H1 (cell line): ENCODE data around the gene TMEM178B. TPM values are rescaled to one million over a fixed set of nuclear protein-coding genes. Genes with fewer than 3 reads are reported as not detected.
"Not testable (repeated sequence)": the region's sequence is repeated elsewhere in the genome, so short reads cannot be mapped to it uniquely, and the experiment has no call there.

Source experiments
- CTCF ChIA-PET: fragments of 300-600 bp; sonication (Branson Sonifier 250); formaldehyde crosslinking; loops from one replicate; lab custom pipeline; 2021; ENCODE audit not compliant: partially characterized antibody; lab: Charles Lee
- POLR2A ChIA-PET: fragments of 300-600 bp; sonication (Branson Sonifier 250); formaldehyde crosslinking; loops from one replicate; lab custom pipeline; 2021; ENCODE audit warnings: inconsistent platforms; ENCODE audit not compliant: partially characterized antibody; lab: Charles Lee
- DNase-seq, 2 experiments: peaks; one replicate each; pipeline versions ENCODE4 v3.0.0 to v3.0.0-alpha.2; 2010 to 2022; ENCODE audit warnings: low spot score in 2 of 2, low read depth in 1 of 2, mixed read lengths in 1 of 2
- FAIRE-seq: peaks from 2 replicates; lab custom pipeline; 2011; peaks lifted over from hg19 to GRCh38; lab: Jason Lieb, UNC
- H2AFZ ChIP-seq: 2 replicates; pipeline ENCODE4 v1.8.1; 2012; ENCODE audit warnings: low read length, inconsistent platforms
- H2AK5ac ChIP-seq: 2 replicates; pipeline ENCODE4 v1.6.1; 2013; ENCODE audit warnings: low read depth, low read length
- H2BK120ac ChIP-seq: replicated peaks from 2 replicates; pipeline ENCODE3; 2013; ENCODE audit warnings: low read depth, low read length, inconsistent platforms
- H2BK12ac ChIP-seq: 2 replicates; pipeline ENCODE4 v1.6.1; 2013; ENCODE audit warnings: low read depth, low read length
- H2BK15ac ChIP-seq: 2 replicates; pipeline ENCODE4 v1.6.1; 2013; ENCODE audit warnings: low read length
- H2BK20ac ChIP-seq: 2 replicates; pipeline ENCODE4 v1.6.1; 2013; ENCODE audit warnings: low read length
- H2BK5ac ChIP-seq: 2 replicates; pipeline ENCODE4 v1.6.1; 2013; ENCODE audit warnings: low read depth, low read length
- H3K14ac ChIP-seq: 2 replicates; pipeline ENCODE4 v1.6.1; 2013; ENCODE audit warnings: inconsistent platforms; ENCODE audit not compliant: insufficient read length
- H3K18ac ChIP-seq: 2 replicates; pipeline ENCODE4 v1.6.1; 2013; ENCODE audit warnings: low read length; ENCODE audit errors: extremely low read depth
- H3K23ac ChIP-seq: 2 replicates; pipeline ENCODE4 v1.6.1; 2013; ENCODE audit warnings: inconsistent platforms; ENCODE audit not compliant: insufficient read length
- H3K23me2 ChIP-seq: 2 replicates; pipeline ENCODE4 v1.6.1; 2013; ENCODE audit warnings: low read depth, low read length
- H3K27ac ChIP-seq: 2 replicates; pipeline ENCODE4 v1.6.1; 2011; ENCODE audit warnings: low read depth, low read length, inconsistent platforms
- H3K27me3 ChIP-seq, 4 experiments: replicated peaks in 1 of 4; 1 replicate in 1 of 4; 2 replicates in 3 of 4; pipeline versions ENCODE4 v1.6.1 to v1.8.1; 2011 to 2013; ENCODE audit warnings: low read length in 3 of 4, mild to moderate bottlenecking in 3 of 4, inconsistent platforms in 2 of 4, mixed read lengths in 2 of 4, moderate library complexity in 1 of 4; ENCODE audit not compliant: control insufficient read depth in 3 of 4, insufficient read depth in 3 of 4; ENCODE audit errors: extremely low read depth in 1 of 4
- H3K36me3 ChIP-seq, 4 experiments: 2 replicates each; pipeline versions ENCODE4 v1.6.1 to v1.8.1; 2011 to 2013; ENCODE audit warnings: mild to moderate bottlenecking in 4 of 4, low read length in 3 of 4, moderate library complexity in 2 of 4, control low read depth in 1 of 4, inconsistent platforms in 1 of 4; ENCODE audit not compliant: insufficient read depth in 4 of 4, control insufficient read depth in 2 of 4
- H3K4ac ChIP-seq: replicated peaks from 2 replicates; pipeline ENCODE3; 2013; ENCODE audit warnings: low read length, low read depth, mixed read lengths, inconsistent platforms; ENCODE audit not compliant: insufficient read length
- H3K4me1 ChIP-seq, 4 experiments: replicated peaks in 1 of 4; 1 replicate in 1 of 4; 2 replicates in 3 of 4; pipeline versions ENCODE4 v1.6.1 to v1.8.1; 2011 to 2013; ENCODE audit warnings: low read length in 3 of 4, inconsistent platforms in 2 of 4, mixed read lengths in 1 of 4; ENCODE audit not compliant: insufficient read depth in 4 of 4, control insufficient read depth in 3 of 4
- H3K4me2 ChIP-seq, 2 experiments: 2 replicates each; pipeline versions ENCODE4 v1.6.1 to v1.8.1; 2011 to 2013; ENCODE audit warnings: low read depth in 2 of 2, low read length in 2 of 2, control low read depth in 1 of 2, inconsistent platforms in 1 of 2, mild to moderate bottlenecking in 1 of 2; ENCODE audit not compliant: insufficient read depth in 1 of 2
- H3K4me3 ChIP-seq, 4 experiments: fragments of 200-600, 300-600 bp in 1 of 4; sonication (generic), shearing (Covaris generic), sonication (Bioruptor Twin) in 1 of 4; 2 replicates each; pipeline versions ENCODE4 v1.5.1 to v1.8.1; 2011 to 2016; ENCODE audit warnings: low read length in 4 of 4, low read depth in 3 of 4, control low read depth in 2 of 4, inconsistent platforms in 2 of 4, mild to moderate bottlenecking in 2 of 4, mixed read lengths in 1 of 4, moderate library complexity in 1 of 4; ENCODE audit not compliant: insufficient read depth in 2 of 4; ENCODE audit errors: extremely low read depth in 1 of 4
- H3K56ac ChIP-seq: replicated peaks from 2 replicates; pipeline ENCODE3; 2013; ENCODE audit warnings: low read depth, mild to moderate bottlenecking, mixed read lengths, low read length, inconsistent platforms; ENCODE audit not compliant: insufficient read length
- H3K79me1 ChIP-seq: 2 replicates; pipeline ENCODE4 v1.6.1; 2013; ENCODE audit warnings: low read depth, low read length, control low read depth
- H3K79me2 ChIP-seq, 2 experiments: 2 replicates each; pipeline versions ENCODE4 v1.6.1 to v1.8.1; 2012 to 2013; ENCODE audit warnings: low read length in 2 of 2, mild to moderate bottlenecking in 2 of 2, inconsistent platforms in 1 of 2; ENCODE audit not compliant: insufficient read depth in 2 of 2, control insufficient read depth in 1 of 2
- H3K9ac ChIP-seq, 4 experiments: replicated peaks in 1 of 4; 1 replicate in 1 of 4; 2 replicates in 3 of 4; pipeline versions ENCODE4 v1.6.1 to v1.8.1; 2011 to 2013; ENCODE audit warnings: low read depth in 3 of 4, low read length in 3 of 4, control low read depth in 2 of 4, mild to moderate bottlenecking in 2 of 4, moderate library complexity in 2 of 4, inconsistent platforms in 1 of 4; ENCODE audit errors: extremely low read depth in 1 of 4
- H3K9me3 ChIP-seq, 2 experiments: 2 replicates each; pipeline versions ENCODE4 v1.6.1 to v1.8.1; 2012 to 2013; ENCODE audit warnings: mild to moderate bottlenecking in 2 of 2, moderate library complexity in 2 of 2, control low read depth in 1 of 2, inconsistent platforms in 1 of 2, low read depth in 1 of 2, low read length in 1 of 2, mixed read lengths in 1 of 2; ENCODE audit not compliant: insufficient read depth in 2 of 2
- H4K20me1 ChIP-seq, 2 experiments: replicated peaks in 1 of 2; 2 replicates each; pipeline versions ENCODE3 to v1.8.1; 2011 to 2013; ENCODE audit warnings: inconsistent platforms in 2 of 2, low read length in 2 of 2, mild to moderate bottlenecking in 1 of 2; ENCODE audit not compliant: insufficient read depth in 2 of 2, control insufficient read depth in 1 of 2
- H4K5ac ChIP-seq: 2 replicates; pipeline ENCODE4 v1.6.1; 2013; ENCODE audit warnings: low read length, low read depth, mixed read lengths, inconsistent platforms; ENCODE audit not compliant: insufficient read length
- H4K8ac ChIP-seq: 2 replicates; pipeline ENCODE4 v1.8.0; 2013; ENCODE audit warnings: mild to moderate bottlenecking, moderate library complexity, low read length, inconsistent platforms; ENCODE audit not compliant: insufficient read depth; ENCODE audit errors: extremely low read depth
- H4K91ac ChIP-seq: replicated peaks from 2 replicates; pipeline ENCODE3; 2013; ENCODE audit warnings: low read length, mixed read lengths, inconsistent platforms; ENCODE audit not compliant: insufficient read length
- YY1 ChIP-seq: IDR thresholded peaks from 2 replicates; pipeline ENCODE4 v1.6.1; 2011; ENCODE audit warnings: low read depth, mild to moderate bottlenecking, low read length
- WGBS, 2 experiments: shearing (Covaris generic) in 1 of 2; methylation state at CpG; one replicate each; pipeline versions ENCODE4 v1.1.6 to v1.1.7; 2013 to 2015; ENCODE audit warnings: low lambda C conversion rate in 2 of 2, mixed read lengths in 2 of 2, inconsistent platforms in 1 of 2, low coverage in 1 of 2, missing lambda C conversion rate in 1 of 2; ENCODE audit not compliant: insufficient replicate concordance in 2 of 2, insufficient coverage in 1 of 2, insufficient read length in 1 of 2; ENCODE audit errors: extremely low coverage in 1 of 2, missing lambda C conversion rate in 1 of 2; 5-methylcytosine and 5-hydroxymethylcytosine counted together
- polyA plus RNA-seq, 7 experiments: library from polyadenylated mRNA; depleted of rRNA in 3 of 7; stranded (reverse) in 5 of 7; unstranded in 2 of 7; fragments of >200 nt in 5 of 7; fragments of 200-250 nt in 2 of 7; gene quantifications; 1 replicate in 5 of 7; 2 replicates in 1 of 7; 4 replicates in 1 of 7; pipeline versions ENCODE4 v1.2.1 to v1.2.3, GENCODE V29; 2011 to 2013; ENCODE audit warnings: missing spikeins in 2 of 7, mixed read lengths in 2 of 7
- total RNA-seq: library from RNA; stranded (reverse); fragmentation: NEBNext Ultra II Directional; extraction: Animal tissue kit (Norgen Biotek cat#: 25700); gene quantifications from 2 replicates; pipeline ENCODE4 v1.2.1, GENCODE V29; 2021

The TMEM178B gene
- total and polyA plus RNA-seq, 2 of the 8 experiments (the other 6 are each of a cell fraction or from before 2014, with no cell fraction given) = 5.3 to 18.1 TPM

DNA sequence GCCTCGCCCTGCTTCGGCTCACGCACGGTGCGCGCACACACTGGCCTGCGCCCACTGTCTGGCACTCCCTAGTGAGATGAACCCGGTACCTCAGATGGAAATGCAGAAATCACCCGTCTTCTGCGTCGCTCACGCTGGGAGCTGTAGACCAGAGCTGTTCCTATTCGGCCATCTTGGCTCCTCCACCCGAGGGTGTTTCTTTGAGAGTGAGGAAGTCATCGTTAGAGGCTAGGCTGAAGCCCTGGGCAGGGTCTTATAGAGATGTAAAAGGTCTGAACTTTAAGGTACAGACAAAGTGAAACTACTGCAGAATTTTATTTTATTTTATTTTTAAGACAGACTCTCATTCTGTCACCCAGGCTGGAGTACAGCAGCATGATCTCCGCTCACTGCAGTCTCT, 6.0 kb upstream of the TMEM178B start:
- not testable (repeated sequence) for H2BK120ac ChIP-seq, H4K8ac ChIP-seq, FAIRE-seq, H4K20me1 ChIP-seq, H3K27ac ChIP-seq, H3K56ac ChIP-seq, H3K9ac ChIP-seq, H3K9me3 ChIP-seq, H3K79me2 ChIP-seq, H3K4ac ChIP-seq, H3K23ac ChIP-seq, DNase-seq, H3K14ac ChIP-seq, H2BK15ac ChIP-seq, H3K36me3 ChIP-seq, H3K79me1 ChIP-seq, H4K5ac ChIP-seq, H2BK20ac ChIP-seq, H2AK5ac ChIP-seq, H3K4me1 ChIP-seq, H4K91ac ChIP-seq, H2AFZ ChIP-seq
- WGBS, 2 experiments = 82% methylated on average over 7 of the region's 16 CpGs; no CpG with 5 or more reads in 1 of the 2 experiments
- 0 out of 4 replicates have a peak overlapping the region, but pooled peaks of 1 of the 2 experiments have one; percentile 28 for H3K4me2 ChIP-seq
- H2BK12ac ChIP-seq = 0 out of 2 replicates have a peak overlapping the region, but pooled peaks have one; percentile 30
- ChIA-PET POLR2A (interaction anchor here (0.6 to 0.9 kb wide), 3 partner anchors 52 to 121 kb away, joined by 3 to 5 read pairs (median 3); partner anchors contain the start of gene MRPS33), CTCF (interaction anchor here (1.0 to 3.6 kb wide), 2 partner anchors 54 to 152 kb away, joined by 3 to 15 read pairs; partner anchors contain the start of gene MRPS33)
- H2BK5ac ChIP-seq = 0 out of 2 replicates have a peak overlapping the region, but pooled peaks have one; percentile 3
- H3K23me2 ChIP-seq = peaks cover 14% of the 10 kb centered on the region; the same call in 1 of the 2 replicates
- peak overlapping the region; percentile 10; the same call in 1 of the 2 replicates for H3K18ac ChIP-seq
- peaks cover 0 to 15% (median 8%) of the 10 kb centered on the region in 4 experiments; a peak in 5 of 7 replicates for H3K27me3 ChIP-seq
- peak; percentile 64; the same call in 1 of the 2 replicates for TF ChIP-seq YY1
- H3K4me3 ChIP-seq = peak overlapping the region in 1 of 4 experiments; percentile 19; a peak in 2 of 8 replicates
